Neutrophil (primary cell): ENCODE data around the gene RNGTT.

ENCODE experiments used
- H3K27ac ChIP-seq: fragments of 200-600 bp; sonication (generic); 2 replicates; pipeline ENCODE4 v1.5.1; 2016; ENCODE audit warnings: mild to moderate bottlenecking, moderate library complexity
- H3K27me3 ChIP-seq: fragments of 200-600 bp; sonication (generic); 2 replicates; pipeline ENCODE4 v1.6.0; 2016; ENCODE audit warnings: mild to moderate bottlenecking
- H3K36me3 ChIP-seq: fragments of 200-600 bp; sonication (generic); 2 replicates; pipeline ENCODE4 v1.5.1; 2017
- H3K4me1 ChIP-seq, 2 experiments: fragments of 200-600 bp in 1 of 2; sonication (generic) in 1 of 2; 1 replicate in 1 of 2; 2 replicates in 1 of 2; pipeline versions ENCODE4 v1.5.1 to v1.6.1; 2013 to 2016; ENCODE audit warnings: low read depth in 1 of 2, low read length in 1 of 2, mild to moderate bottlenecking in 1 of 2, moderate library complexity in 1 of 2; ENCODE audit not compliant: control insufficient read depth in 1 of 2, insufficient read depth in 1 of 2
- H3K4me3 ChIP-seq, 2 experiments: fragments of 200-600 bp in 1 of 2; sonication (generic) in 1 of 2; 1 replicate in 1 of 2; 2 replicates in 1 of 2; pipeline ENCODE4 v1.5.1; 2013 to 2016; ENCODE audit warnings: low read depth in 1 of 2, low read length in 1 of 2, mild to moderate bottlenecking in 1 of 2, moderate library complexity in 1 of 2
- H3K9me3 ChIP-seq: fragments of 200-600 bp; sonication (generic); 2 replicates; pipeline ENCODE4 v1.5.1; 2016
- CTCF ChIP-seq: fragments of 200-600 bp; sonication (generic); IDR thresholded peaks from 2 replicates; pipeline ENCODE4 v1.5.1; 2016; ENCODE audit warnings: antibody characterized with exemption

The RNGTT gene

GRCh38 chr6:88574031-88574430, 389.4 kb downstream of the RNGTT start:
- Histone ChIP-seq H3K27ac (no peak overlapping the region), H3K4me1 (no peaks in the 10 kb centered on the region), H3K27me3 (no peaks in the 10 kb centered on the region), H3K9me3 (no peaks in the 10 kb centered on the region), H3K4me3 (no peak overlapping the region), H3K36me3 (no peaks in the 10 kb centered on the region)
- no peak for TF ChIP-seq CTCF

- Histone ChIP-seq H3K27me3 (no peaks in the 10 kb centered on the region), H3K4me3 (no peak overlapping the region), H3K27ac (no peak overlapping the region), H3K36me3 (no peaks in the 10 kb centered on the region), H3K4me1 (no peaks in the 10 kb centered on the region), H3K9me3 (no peaks in the 10 kb centered on the region)
- TF ChIP-seq CTCF = no peak
These were observed 389.9 kb downstream of the RNGTT start for GRCh38 chr6:88573561-88573960.

- TF ChIP-seq CTCF = no peak
- Histone ChIP-seq H3K27ac (no peak overlapping the region), H3K27me3 (no peaks in the 10 kb centered on the region), H3K9me3 (no peaks in the 10 kb centered on the region), H3K4me1 (no peaks in the 10 kb centered on the region), H3K4me3 (no peak overlapping the region), H3K36me3 (no peaks in the 10 kb centered on the region)
These were observed 390.8 kb downstream of the RNGTT start for GRCh38 chr6:88572449-88573139.

- Histone ChIP-seq H3K27ac (no peak overlapping the region), H3K4me1 (no peaks in the 10 kb centered on the region), H3K9me3 (no peaks in the 10 kb centered on the region), H3K4me3 (no peak overlapping the region), H3K36me3 (no peaks in the 10 kb centered on the region), H3K27me3 (no peaks in the 10 kb centered on the region)
- no peak for TF ChIP-seq CTCF
These were observed 393.5 kb downstream of the RNGTT start for GRCh38 chr6:88569959-88570358.

- H3K27ac ChIP-seq = no peak overlapping the region
- no peak for TF ChIP-seq CTCF
- H3K27me3 ChIP-seq = no peaks in the 10 kb centered on the region
- no peak overlapping the region for H3K4me3 ChIP-seq
- no peaks in the 10 kb centered on the region for H3K4me1 ChIP-seq
- no peaks in the 10 kb centered on the region for H3K36me3 ChIP-seq
- no peaks in the 10 kb centered on the region for H3K9me3 ChIP-seq
These were observed 395.7 kb downstream of the RNGTT start for GRCh38 chr6:88567696-88568095.
